HG03066 (cell line): Measurements from ENCODE around the gene RAC3.

Experiments
- ATAC-seq: cut with Tn5 transposase; IDR thresholded peaks from one replicate; pipeline ENCODE4 v1.9.1; 2021; ENCODE audit warnings: low read depth; ENCODE audit not compliant: unreplicated experiment

Gene RAC3

GRCh38 chr17:82011617-82012187 lies 19.8 kb upstream of the RAC3 start:
- no peak for ATAC-seq

GRCh38 chr17:82012261-82012639 lies 19.2 kb upstream of the RAC3 start:
- no peak for ATAC-seq

- ATAC-seq: no peak
Measured at GRCh38 chr17:82012640-82013295, 18.7 kb upstream of the RAC3 start.

- no peak for ATAC-seq
Measured at GRCh38 chr17:82013341-82013740, 18.1 kb upstream of the RAC3 start.

GRCh38 chr17:82013772-82014321 lies 17.6 kb upstream of the RAC3 start:
- ATAC-seq: no peak

GRCh38 chr17:82014432-82014831 lies 17.0 kb upstream of the RAC3 start:
- ATAC-seq: no peak

GRCh38 chr17:82014971-82015310 lies 16.5 kb upstream of the RAC3 start:
- no peak for ATAC-seq

GRCh38 chr17:82015311-82015971 lies 16.0 kb upstream of the RAC3 start:
- no peak for ATAC-seq

GRCh38 chr17:82016061-82016874 lies 15.2 kb upstream of the RAC3 start:
- no peak for ATAC-seq

- ATAC-seq: no peak
Measured at GRCh38 chr17:82016875-82017459, 14.5 kb upstream of the RAC3 start.

GRCh38 chr17:82017612-82018151 lies 13.8 kb upstream of the RAC3 start:
- no peak for ATAC-seq

- no peak for ATAC-seq
Measured at GRCh38 chr17:82018152-82018988, 13.1 kb upstream of the RAC3 start.

- no peak for ATAC-seq
Measured at GRCh38 chr17:82018989-82019689, 12.3 kb upstream of the RAC3 start.

- no peak for ATAC-seq
Measured at GRCh38 chr17:82019690-82020571, 11.5 kb upstream of the RAC3 start.

- no peak for ATAC-seq
Measured at GRCh38 chr17:82020572-82021106, 10.8 kb upstream of the RAC3 start.

GRCh38 chr17:82021107-82021899 lies 10.2 kb upstream of the RAC3 start:
- ATAC-seq: no peak

GRCh38 chr17:82021900-82022309 lies 9.6 kb upstream of the RAC3 start:
- ATAC-seq: no peak
